Fibroblast of mammary gland (primary cell): Measurements from ENCODE around the gene PBX1.

Experiments
- DNase-seq: peaks from one replicate; pipeline ENCODE4 v3.0.0-alpha.2; 2010; ENCODE audit warnings: low read depth
- H3K4me3 ChIP-seq: 2 replicates; pipeline ENCODE4 v1.5.1; 2011; ENCODE audit warnings: low read depth, mild to moderate bottlenecking, low read length, moderate library complexity; ENCODE audit not compliant: control insufficient read depth
- TF ChIP-seq, protein P1 (sequence below): conservative IDR thresholded peaks from 2 replicates; pipeline ENCODE4 v1.5.1; 2011; ENCODE audit warnings: low read depth, low read length, inconsistent platforms; ENCODE audit not compliant: control insufficient read depth, insufficient read depth

Gene PBX1

DNA sequence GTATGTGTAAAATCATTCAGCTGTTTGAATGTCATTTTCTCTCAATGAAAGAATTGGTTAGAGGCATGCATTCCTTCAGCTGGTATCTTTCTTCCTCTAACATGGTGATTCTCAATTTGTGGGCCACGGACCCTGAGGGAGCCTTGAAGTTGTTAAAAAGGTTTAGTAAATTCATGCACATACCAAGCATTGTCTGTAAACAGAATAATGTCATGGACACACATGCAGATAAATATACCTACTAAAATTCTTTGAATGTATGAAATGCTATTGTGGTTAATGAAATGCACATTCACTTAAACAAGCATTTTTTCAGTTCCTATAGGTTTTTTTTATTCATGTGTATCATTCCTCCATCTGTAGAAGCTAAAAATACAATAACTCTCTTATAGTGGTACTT, 65.4 kb downstream of the PBX1 start:
- TF ChIP-seq, protein P1, sequence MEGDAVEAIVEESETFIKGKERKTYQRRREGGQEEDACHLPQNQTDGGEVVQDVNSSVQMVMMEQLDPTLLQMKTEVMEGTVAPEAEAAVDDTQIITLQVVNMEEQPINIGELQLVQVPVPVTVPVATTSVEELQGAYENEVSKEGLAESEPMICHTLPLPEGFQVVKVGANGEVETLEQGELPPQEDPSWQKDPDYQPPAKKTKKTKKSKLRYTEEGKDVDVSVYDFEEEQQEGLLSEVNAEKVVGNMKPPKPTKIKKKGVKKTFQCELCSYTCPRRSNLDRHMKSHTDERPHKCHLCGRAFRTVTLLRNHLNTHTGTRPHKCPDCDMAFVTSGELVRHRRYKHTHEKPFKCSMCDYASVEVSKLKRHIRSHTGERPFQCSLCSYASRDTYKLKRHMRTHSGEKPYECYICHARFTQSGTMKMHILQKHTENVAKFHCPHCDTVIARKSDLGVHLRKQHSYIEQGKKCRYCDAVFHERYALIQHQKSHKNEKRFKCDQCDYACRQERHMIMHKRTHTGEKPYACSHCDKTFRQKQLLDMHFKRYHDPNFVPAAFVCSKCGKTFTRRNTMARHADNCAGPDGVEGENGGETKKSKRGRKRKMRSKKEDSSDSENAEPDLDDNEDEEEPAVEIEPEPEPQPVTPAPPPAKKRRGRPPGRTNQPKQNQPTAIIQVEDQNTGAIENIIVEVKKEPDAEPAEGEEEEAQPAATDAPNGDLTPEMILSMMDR: no peak
- DNase-seq: no peak
- H3K4me3 ChIP-seq: no peak overlapping the region

DNA sequence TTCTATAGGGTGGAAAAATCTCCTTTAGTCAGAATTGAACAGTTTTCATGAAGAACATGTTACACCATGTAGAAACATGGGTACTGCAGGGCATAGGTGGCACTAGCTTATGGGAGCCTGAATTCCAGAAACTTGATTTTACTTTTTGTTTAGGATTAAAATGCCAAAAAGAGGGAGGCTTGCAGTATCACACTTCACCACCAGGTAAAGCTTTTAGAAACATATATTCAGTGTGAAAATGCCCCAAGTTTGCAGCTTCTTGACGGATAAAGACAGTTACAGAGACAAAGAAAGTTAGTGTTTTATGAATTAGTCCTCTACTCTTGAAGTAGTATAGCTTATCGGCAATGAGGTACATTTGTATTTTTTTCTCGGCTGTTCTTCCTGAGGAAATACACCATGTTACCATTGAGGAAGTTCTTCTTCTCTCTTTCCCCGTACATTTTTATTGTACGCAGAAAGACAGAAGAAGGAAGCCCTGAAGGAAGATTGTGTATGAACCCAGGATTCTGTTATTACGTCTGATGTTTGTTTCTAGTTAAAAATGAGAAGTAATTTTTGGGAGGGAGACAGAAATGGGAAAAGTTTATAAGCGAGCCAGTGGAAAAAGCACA, 66.1 kb downstream of the PBX1 start:
- H3K4me3 ChIP-seq: no peak overlapping the region
- TF ChIP-seq, protein P1: peak; percentile 42
- no peak for DNase-seq

DNA sequence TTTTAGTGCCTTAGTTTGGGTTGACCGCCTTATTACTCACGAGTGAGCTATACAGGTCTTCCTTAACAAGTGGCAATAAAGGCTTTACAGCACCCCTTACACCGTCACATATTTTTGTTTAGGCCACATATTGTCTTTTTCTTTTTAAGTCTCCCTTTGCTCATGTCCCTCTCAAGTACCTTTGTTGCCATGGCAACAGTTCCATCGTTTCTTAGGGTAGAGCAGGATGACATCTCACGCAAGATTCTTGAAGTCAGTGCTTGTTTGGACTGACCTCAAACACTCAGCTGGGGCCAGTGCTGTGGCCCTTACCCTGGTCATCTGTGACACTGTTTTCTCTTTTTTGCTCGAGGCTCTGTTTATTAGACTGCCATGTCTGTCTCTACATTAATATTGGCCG, 69.8 kb downstream of the PBX1 start:
- no peak for DNase-seq
- TF ChIP-seq, protein P1: no peak
- no peak overlapping the region for H3K4me3 ChIP-seq

DNA sequence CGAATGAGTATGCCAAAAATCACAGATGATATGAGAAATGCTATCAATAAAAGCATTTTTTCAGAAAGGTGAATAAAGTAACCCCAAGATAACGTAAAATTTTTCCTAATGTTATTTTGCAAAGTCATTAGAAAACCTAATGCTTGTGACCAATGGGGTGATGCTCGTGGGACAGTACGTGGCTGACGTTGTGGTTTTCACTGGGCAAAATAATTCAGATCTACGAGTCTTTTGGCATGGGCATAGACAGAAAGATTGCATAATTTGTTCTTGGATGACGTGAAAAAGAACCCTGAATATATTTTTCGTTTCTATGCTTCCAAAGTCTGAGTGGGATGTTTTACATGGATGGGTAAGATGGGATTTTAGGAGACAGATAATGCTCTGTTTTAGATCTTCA, 71.0 kb downstream of the PBX1 start:
- TF ChIP-seq, protein P1: no peak
- DNase-seq: peak; percentile 70
- no peak overlapping the region for H3K4me3 ChIP-seq

DNA sequence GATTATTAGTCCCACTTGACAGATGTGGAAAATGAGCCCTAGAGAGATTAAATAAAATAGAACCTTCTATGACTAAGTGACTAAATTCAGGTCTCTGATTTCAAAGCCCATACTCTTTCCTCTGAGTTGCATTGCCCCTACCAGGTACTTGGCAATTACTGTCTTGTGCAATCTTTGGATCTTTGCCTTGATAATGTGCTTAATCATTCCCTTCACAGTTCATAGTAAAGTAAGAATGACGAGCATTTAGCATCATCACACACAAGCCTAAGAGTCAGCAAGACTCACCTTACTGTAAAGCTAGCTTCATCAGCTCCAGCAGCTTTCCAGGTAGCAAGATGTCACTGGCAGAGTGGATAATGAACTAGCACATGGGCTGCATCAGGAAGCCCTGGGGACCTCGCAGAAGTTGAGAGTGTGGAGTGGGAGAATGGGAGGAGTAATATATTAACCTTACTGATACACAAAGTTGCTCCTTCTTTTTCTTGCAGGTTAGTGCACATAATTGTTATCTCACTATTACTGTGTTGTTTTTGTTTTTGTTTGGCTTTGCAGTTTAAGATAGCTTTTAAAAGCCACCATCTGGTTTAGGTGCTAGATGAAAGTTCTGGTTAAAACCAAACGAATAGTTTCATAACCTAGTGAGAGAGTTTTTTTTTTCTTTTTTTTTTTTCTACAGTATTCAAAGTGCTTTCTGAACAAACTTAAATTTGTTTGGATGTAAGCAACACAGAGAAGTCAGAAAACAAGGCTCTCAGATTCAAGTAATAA, 71.8 kb downstream of the PBX1 start:
- TF ChIP-seq, protein P1: no peak
- peak; percentile 66 for DNase-seq
- no peak overlapping the region for H3K4me3 ChIP-seq

DNA sequence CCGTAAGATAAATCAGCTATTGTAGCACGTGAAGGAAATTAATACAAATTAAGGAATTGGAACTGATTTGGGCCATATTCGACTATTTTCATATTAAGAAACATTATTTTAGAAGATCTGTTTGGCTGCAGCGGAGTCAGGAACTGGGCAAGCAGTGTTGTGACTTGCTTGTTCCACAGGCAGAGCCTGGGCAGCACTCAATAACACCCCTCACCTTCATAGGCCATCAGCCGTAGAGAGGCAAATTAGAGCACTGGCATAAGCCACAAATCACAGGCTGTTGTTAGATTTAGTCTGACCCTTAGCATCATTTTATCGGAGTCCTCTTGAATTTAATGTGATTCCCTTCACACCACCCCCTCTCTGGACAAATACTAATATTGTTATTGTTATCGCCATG, 72.8 kb downstream of the PBX1 start:
- TF ChIP-seq, protein P1: no peak
- H3K4me3 ChIP-seq: no peak overlapping the region
- DNase-seq: no peak
